ENCODE results near the gene RNASE8.

Gene RNASE8

GRCh38 chr14:21072781-21073339 is 15.2 kb downstream of the RNASE8 start:
- DNase-seq (ENCODE audit: low read depth) = no peak

- no peak for DNase-seq (ENCODE audit: low read depth)
Measured at GRCh38 chr14:21073921-21074320, 16.3 kb downstream of the RNASE8 start.

- no peak for DNase-seq (ENCODE audit: low read depth)
Measured at GRCh38 chr14:21074398-21075272, 17.0 kb downstream of the RNASE8 start.

GRCh38 chr14:21075719-21076437 is 18.3 kb downstream of the RNASE8 start:
- DNase-seq (ENCODE audit: low read depth) = no peak

GRCh38 chr14:21077672-21078071 is 20.1 kb downstream of the RNASE8 start:
- DNase-seq (ENCODE audit: low read depth) = no peak

- DNase-seq (ENCODE audit: low read depth) = no peak
Measured at GRCh38 chr14:21078287-21078686, 20.7 kb downstream of the RNASE8 start.

- peak; percentile 16 for DNase-seq (ENCODE audit: low read depth)
Measured at GRCh38 chr14:21078726-21079125, 21.1 kb downstream of the RNASE8 start.

- DNase-seq (ENCODE audit: low read depth) = no peak
Measured at GRCh38 chr14:21081521-21082142, 24.0 kb downstream of the RNASE8 start.

GRCh38 chr14:21083565-21084325 is 26.1 kb downstream of the RNASE8 start:
- DNase-seq (ENCODE audit: low read depth) = no peak

- DNase-seq (ENCODE audit: low read depth) = no peak
Measured at GRCh38 chr14:21084396-21084795, 26.8 kb downstream of the RNASE8 start.

- peak; percentile 61 for DNase-seq (ENCODE audit: low read depth)
Measured at GRCh38 chr14:21084998-21085853, 27.6 kb downstream of the RNASE8 start.

- no peak for DNase-seq (ENCODE audit: low read depth)
Measured at GRCh38 chr14:21086908-21087293, 29.3 kb downstream of the RNASE8 start.

- DNase-seq (ENCODE audit: low read depth) = peak; percentile 95
Measured at GRCh38 chr14:21087294-21088091, 29.9 kb downstream of the RNASE8 start.

- no peak for DNase-seq (ENCODE audit: low read depth)
Measured at GRCh38 chr14:21088687-21089086, 31.1 kb downstream of the RNASE8 start.

- no peak for DNase-seq (ENCODE audit: low read depth)
Measured at GRCh38 chr14:21089271-21089670, 31.6 kb downstream of the RNASE8 start.

- no peak for DNase-seq (ENCODE audit: low read depth)
Measured at GRCh38 chr14:21089877-21090193, 32.2 kb downstream of the RNASE8 start.

- DNase-seq (ENCODE audit: low read depth) = no peak
Measured at GRCh38 chr14:21090194-21090939, 32.7 kb downstream of the RNASE8 start.

GRCh38 chr14:21090940-21091663 is 33.5 kb downstream of the RNASE8 start:
- DNase-seq (ENCODE audit: low read depth) = no peak

- no peak for DNase-seq (ENCODE audit: low read depth)
Measured at GRCh38 chr14:21091821-21092272, 34.2 kb downstream of the RNASE8 start.
